Loucy (cell line): Measurements from ENCODE around the gene ITPK1.

Experiments
- H2AFZ ChIP-seq: fragments of 200-600 bp; sonication (generic); 2 replicates; pipeline ENCODE4 v1.6.0; 2016; ENCODE audit warnings: antibody characterized with exemption, mild to moderate bottlenecking, low read length, moderate library complexity
- H3F3A ChIP-seq: fragments of 200-600 bp; 2 replicates; pipeline ENCODE4 v1.6.0; 2016; ENCODE audit warnings: antibody characterized with exemption, low read depth, mild to moderate bottlenecking
- H3K27me3 ChIP-seq: fragments of 200-600 bp; sonication (generic); 2 replicates; pipeline ENCODE4 v1.6.1; 2014; ENCODE audit warnings: low read length, mild to moderate bottlenecking; ENCODE audit not compliant: insufficient read depth, poor library complexity, severe bottlenecking
- H3K36me3 ChIP-seq: fragments of 200-600 bp; sonication (generic); 2 replicates; pipeline ENCODE4 v1.6.1; 2016; ENCODE audit warnings: low read length; ENCODE audit not compliant: insufficient read depth
- H3K4me1 ChIP-seq: fragments of 200-600 bp; sonication (generic); 2 replicates; pipeline ENCODE4 v1.5.1; 2014; ENCODE audit warnings: low read length, mild to moderate bottlenecking; ENCODE audit not compliant: insufficient read depth, poor library complexity, severe bottlenecking
- H3K4me2 ChIP-seq: fragments of 200-600 bp; sonication (generic); 2 replicates; pipeline ENCODE4 v1.6.0; 2014; ENCODE audit warnings: antibody characterized with exemption, low read length, low read depth, mild to moderate bottlenecking; ENCODE audit not compliant: poor library complexity, severe bottlenecking
- H3K4me3 ChIP-seq: fragments of 200-600 bp; sonication (generic); 2 replicates; pipeline ENCODE4 v1.5.1; 2014; ENCODE audit warnings: low read length, mild to moderate bottlenecking, mixed read lengths; ENCODE audit not compliant: poor library complexity, severe bottlenecking
- H3K79me2 ChIP-seq: fragments of 200-600 bp; sonication (generic); 2 replicates; pipeline ENCODE4 v1.6.1; 2014; ENCODE audit warnings: low read length; ENCODE audit not compliant: insufficient read depth
- H3K9ac ChIP-seq: fragments of 200-600 bp; sonication (generic); 2 replicates; pipeline ENCODE4 v1.6.0; 2014; ENCODE audit warnings: mild to moderate bottlenecking, low read depth, low read length, moderate library complexity; ENCODE audit not compliant: poor library complexity, severe bottlenecking
- H3K9me2 ChIP-seq: fragments of 200-600 bp; sonication (generic); replicated peaks from 2 replicates; pipeline ENCODE4 v1.6.1; 2016; ENCODE audit warnings: low read depth, low read length, mixed read lengths
- H3K9me3 ChIP-seq: fragments of 200-600 bp; sonication (generic); 2 replicates; pipeline ENCODE4 v1.6.1; 2014; ENCODE audit warnings: mild to moderate bottlenecking, antibody characterized with exemption, low read length, low read depth; ENCODE audit not compliant: insufficient read depth
- H4K20me1 ChIP-seq: fragments of 200-600 bp; sonication (generic); 2 replicates; pipeline ENCODE4 v1.6.0; 2014; ENCODE audit warnings: antibody characterized with exemption, low read length, mild to moderate bottlenecking; ENCODE audit not compliant: insufficient read depth, poor library complexity, severe bottlenecking
- EZH2phosphoT487 ChIP-seq: fragments of 200-600 bp; IDR thresholded peaks from 2 replicates; pipeline ENCODE4 v1.6.1; 2018; ENCODE audit warnings: antibody characterized with exemption, mild to moderate bottlenecking, moderate library complexity, borderline replicate concordance
- TF ChIP-seq, protein P1 (sequence below): fragments of 200-600 bp; sonication (generic); conservative IDR thresholded peaks from 2 replicates; pipeline ENCODE4 v1.5.1; 2014; ENCODE audit warnings: mild to moderate bottlenecking, antibody characterized with exemption, low read length

ITPK1 gene

DNA sequence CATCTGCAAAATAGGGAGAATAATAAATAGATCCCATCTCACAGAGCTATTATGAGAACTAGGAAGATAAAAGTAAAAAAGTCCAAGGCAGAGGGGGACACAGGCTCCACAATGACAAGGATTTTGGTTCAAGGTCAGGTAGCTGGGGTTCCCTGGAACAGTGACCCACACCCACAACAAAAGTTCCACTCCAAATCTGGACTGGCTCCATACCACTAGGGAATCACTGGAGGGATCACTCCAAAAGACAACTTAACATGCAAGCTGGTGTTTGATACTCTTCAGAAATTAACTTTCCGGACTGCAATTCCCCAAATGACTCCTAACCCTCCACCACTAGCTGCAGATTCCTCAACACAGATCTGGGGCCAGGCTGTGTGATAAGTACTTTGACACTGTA lies 54.9 kb downstream of the ITPK1 start:
- peaks cover 34% of the 10 kb centered on the region for H3K4me1 ChIP-seq
- no peaks in the 10 kb centered on the region for H3K9me3 ChIP-seq
- peaks cover 42% of the 10 kb centered on the region; the same call in 1 of the 2 replicates for H3K79me2 ChIP-seq
- peaks cover 2% of the 10 kb centered on the region; the same call in 1 of the 2 replicates for H3K36me3 ChIP-seq
- H3K4me3 ChIP-seq = peak overlapping the region; percentile 25
- H3K27me3 ChIP-seq = no peaks in the 10 kb centered on the region
- H3F3A ChIP-seq = peaks cover 5% of the 10 kb centered on the region
- H4K20me1 ChIP-seq = peaks cover 6% of the 10 kb centered on the region
- no peak overlapping the region for H2AFZ ChIP-seq
- peak overlapping the region; percentile 49 for H3K9ac ChIP-seq
- H3K9me2 ChIP-seq = no peaks in the 10 kb centered on the region
- TF ChIP-seq EZH2phosphoT487 = no peak
- TF ChIP-seq, protein P1, sequence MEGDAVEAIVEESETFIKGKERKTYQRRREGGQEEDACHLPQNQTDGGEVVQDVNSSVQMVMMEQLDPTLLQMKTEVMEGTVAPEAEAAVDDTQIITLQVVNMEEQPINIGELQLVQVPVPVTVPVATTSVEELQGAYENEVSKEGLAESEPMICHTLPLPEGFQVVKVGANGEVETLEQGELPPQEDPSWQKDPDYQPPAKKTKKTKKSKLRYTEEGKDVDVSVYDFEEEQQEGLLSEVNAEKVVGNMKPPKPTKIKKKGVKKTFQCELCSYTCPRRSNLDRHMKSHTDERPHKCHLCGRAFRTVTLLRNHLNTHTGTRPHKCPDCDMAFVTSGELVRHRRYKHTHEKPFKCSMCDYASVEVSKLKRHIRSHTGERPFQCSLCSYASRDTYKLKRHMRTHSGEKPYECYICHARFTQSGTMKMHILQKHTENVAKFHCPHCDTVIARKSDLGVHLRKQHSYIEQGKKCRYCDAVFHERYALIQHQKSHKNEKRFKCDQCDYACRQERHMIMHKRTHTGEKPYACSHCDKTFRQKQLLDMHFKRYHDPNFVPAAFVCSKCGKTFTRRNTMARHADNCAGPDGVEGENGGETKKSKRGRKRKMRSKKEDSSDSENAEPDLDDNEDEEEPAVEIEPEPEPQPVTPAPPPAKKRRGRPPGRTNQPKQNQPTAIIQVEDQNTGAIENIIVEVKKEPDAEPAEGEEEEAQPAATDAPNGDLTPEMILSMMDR = no peak
- H3K4me2 ChIP-seq = peak overlapping the region; percentile 55

DNA sequence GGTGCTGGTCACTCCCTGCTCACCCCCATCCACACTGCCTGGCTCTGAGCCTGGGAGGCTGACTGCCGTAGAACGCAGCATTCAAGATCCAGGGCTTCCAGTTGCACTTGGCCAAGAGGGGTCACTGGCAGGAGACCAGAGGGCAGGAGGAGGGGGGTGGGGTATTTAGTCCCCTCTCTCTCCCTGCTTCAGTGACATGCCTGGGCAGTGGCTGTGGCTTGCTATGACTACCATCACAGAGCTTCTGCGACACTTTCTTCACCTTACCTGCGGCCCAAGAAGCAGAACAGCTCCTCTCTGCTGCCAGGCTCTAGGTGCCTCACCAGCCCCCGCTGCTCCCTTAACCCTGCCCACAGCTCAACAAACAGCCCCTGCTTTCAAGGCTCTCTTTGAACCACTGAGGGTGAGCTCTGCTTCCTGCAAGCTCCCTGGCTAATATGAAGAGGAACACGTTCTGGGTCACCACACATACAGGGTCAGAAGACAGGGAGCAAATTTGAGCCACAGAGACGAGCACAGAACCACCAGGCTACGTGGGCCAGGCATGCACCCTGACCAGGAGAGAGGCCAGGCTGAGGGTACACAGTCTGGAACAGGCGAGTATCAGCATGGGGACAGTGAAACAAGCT lies 55.7 kb downstream of the ITPK1 start:
- H3K79me2 ChIP-seq = peaks cover 37% of the 10 kb centered on the region; the same call in 1 of the 2 replicates
- no peaks in the 10 kb centered on the region for H3K9me3 ChIP-seq
- H3K4me2 ChIP-seq = peak overlapping the region; percentile 55
- H3F3A ChIP-seq = no peaks in the 10 kb centered on the region
- H3K4me3 ChIP-seq = peak overlapping the region; percentile 25
- TF ChIP-seq, protein P1 = no peak
- no peak for TF ChIP-seq EZH2phosphoT487
- H3K36me3 ChIP-seq = peaks cover 6% of the 10 kb centered on the region; the same call in 1 of the 2 replicates
- H2AFZ ChIP-seq = no peak overlapping the region
- H4K20me1 ChIP-seq = peaks cover 6% of the 10 kb centered on the region
- peaks cover 26% of the 10 kb centered on the region for H3K4me1 ChIP-seq
- no peaks in the 10 kb centered on the region for H3K9me2 ChIP-seq
- H3K9ac ChIP-seq = peak overlapping the region; percentile 49
- H3K27me3 ChIP-seq = no peaks in the 10 kb centered on the region

DNA sequence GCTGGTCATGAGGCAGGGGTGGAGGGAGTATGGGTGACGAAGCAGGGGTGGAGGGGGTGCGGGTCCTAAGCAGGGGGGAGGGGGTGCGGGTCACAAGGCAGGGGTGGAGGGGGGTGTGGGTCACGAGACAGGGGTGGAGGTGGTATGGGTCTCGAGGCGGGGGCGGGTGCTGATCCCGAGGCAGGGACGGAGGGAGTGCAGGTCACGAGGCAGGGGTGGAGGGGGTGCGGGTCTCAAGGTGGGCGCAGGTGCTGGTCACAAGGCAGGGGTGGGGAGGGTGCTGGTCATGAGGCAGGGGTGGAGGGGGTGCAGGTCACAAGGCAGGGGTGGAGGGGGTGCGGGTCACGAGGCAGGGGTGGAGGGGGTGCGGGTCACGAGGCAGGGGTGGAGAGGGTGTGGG lies 56.5 kb downstream of the ITPK1 start:
- no peaks in the 10 kb centered on the region for H3K27me3 ChIP-seq
- no peaks in the 10 kb centered on the region for H3F3A ChIP-seq
- H3K4me3 ChIP-seq = no peak overlapping the region
- H3K4me1 ChIP-seq = peaks cover 20% of the 10 kb centered on the region
- peaks cover 6% of the 10 kb centered on the region for H4K20me1 ChIP-seq
- no peak overlapping the region for H3K4me2 ChIP-seq
- H3K9me2 ChIP-seq = no peaks in the 10 kb centered on the region
- H3K9me3 ChIP-seq = no peaks in the 10 kb centered on the region
- no peak overlapping the region for H3K9ac ChIP-seq
- H3K79me2 ChIP-seq = peaks cover 30% of the 10 kb centered on the region; the same call in 1 of the 2 replicates
- peaks cover 6% of the 10 kb centered on the region; the same call in 1 of the 2 replicates for H3K36me3 ChIP-seq
- H2AFZ ChIP-seq = no peak overlapping the region
- TF ChIP-seq, protein P1 = no peak
- TF ChIP-seq EZH2phosphoT487 = no peak
